Upper lobe of right lung (tissue), 1 donor: Measurements from ENCODE around the gene OIP5. TPM values are rescaled to one million over a fixed set of nuclear protein-coding genes. Genes with fewer than 3 reads are reported as not detected.
"Not testable (repeated sequence)": the region's sequence is repeated elsewhere in the genome, so short reads cannot be mapped to it uniquely, and the experiment has no call there.

ENCODE experiments used
- ATAC-seq: fragments of 200-7000 bp; cut with Tn5 transposase; one replicate; pipeline ENCODE4 v1.9.1; 2020; ENCODE audit warnings: mild to moderate bottlenecking, moderate library complexity
- DNase-seq: peaks from one replicate; pipeline ENCODE4 v3.0.0-alpha.2; 2020
- H3K27ac ChIP-seq: fragments of 200-600 bp; one replicate; pipeline ENCODE4 v1.8.0; 2022
- H3K27me3 ChIP-seq: fragments of 200-600 bp; one replicate; pipeline ENCODE4 v1.8.0; 2022; ENCODE audit warnings: mild to moderate bottlenecking
- H3K36me3 ChIP-seq: fragments of 200-600 bp; one replicate; pipeline ENCODE4 v1.8.0; 2022
- H3K4me1 ChIP-seq: fragments of 200-600 bp; one replicate; pipeline ENCODE4 v1.8.0; 2022
- H3K4me3 ChIP-seq: fragments of 200-600 bp; one replicate; pipeline ENCODE4 v1.8.0; 2022; ENCODE audit warnings: mild to moderate bottlenecking
- H3K9me3 ChIP-seq: fragments of 200-600 bp; one replicate; pipeline ENCODE4 v1.8.0; 2022
- intact Hi-C: fragments of 100-400 bp; cut with DNase I; formaldehyde crosslinking; loops from one replicate; pipeline ENCODE4 v1.11.0; 2022
- total RNA-seq: library from RNA; stranded (reverse); fragmentation: NEBNext Ultra II Directional; extraction: Animal tissue kit (Norgen Biotek cat#: 25700); gene quantifications from one replicate; pipeline ENCODE4 v1.2.1, GENCODE V29; 2021
- TF ChIP-seq, protein P1 (sequence below): fragments of 200-600 bp; IDR thresholded peaks from one replicate; pipeline ENCODE4 v1.8.0; 2022; ENCODE audit warnings: antibody characterized with exemption
- donor health status: DM: no; HTN: yes; CAD: no; lungs with severe emphysema.

Gene OIP5
- total RNA-seq, 1 donor from 2014 or later, result 0.55 TPM

- TF ChIP-seq, protein P1, sequence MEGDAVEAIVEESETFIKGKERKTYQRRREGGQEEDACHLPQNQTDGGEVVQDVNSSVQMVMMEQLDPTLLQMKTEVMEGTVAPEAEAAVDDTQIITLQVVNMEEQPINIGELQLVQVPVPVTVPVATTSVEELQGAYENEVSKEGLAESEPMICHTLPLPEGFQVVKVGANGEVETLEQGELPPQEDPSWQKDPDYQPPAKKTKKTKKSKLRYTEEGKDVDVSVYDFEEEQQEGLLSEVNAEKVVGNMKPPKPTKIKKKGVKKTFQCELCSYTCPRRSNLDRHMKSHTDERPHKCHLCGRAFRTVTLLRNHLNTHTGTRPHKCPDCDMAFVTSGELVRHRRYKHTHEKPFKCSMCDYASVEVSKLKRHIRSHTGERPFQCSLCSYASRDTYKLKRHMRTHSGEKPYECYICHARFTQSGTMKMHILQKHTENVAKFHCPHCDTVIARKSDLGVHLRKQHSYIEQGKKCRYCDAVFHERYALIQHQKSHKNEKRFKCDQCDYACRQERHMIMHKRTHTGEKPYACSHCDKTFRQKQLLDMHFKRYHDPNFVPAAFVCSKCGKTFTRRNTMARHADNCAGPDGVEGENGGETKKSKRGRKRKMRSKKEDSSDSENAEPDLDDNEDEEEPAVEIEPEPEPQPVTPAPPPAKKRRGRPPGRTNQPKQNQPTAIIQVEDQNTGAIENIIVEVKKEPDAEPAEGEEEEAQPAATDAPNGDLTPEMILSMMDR, result no peak
- H3K27ac ChIP-seq, result no peak overlapping the region
- H3K36me3 ChIP-seq, result peaks cover 55% of the 10 kb centered on the region
- ATAC-seq (no peak), DNase-seq (no peak)
- H3K9me3 ChIP-seq, result no peaks in the 10 kb centered on the region
- intact Hi-C loops, result no loop called here
- H3K27me3 ChIP-seq, result no peaks in the 10 kb centered on the region
- peaks cover 36% of the 10 kb centered on the region for H3K4me1 ChIP-seq
- H3K4me3 ChIP-seq, result no peak overlapping the region
Measured at GRCh38 chr15:41262571-41262970, 69.8 kb downstream of the OIP5 start.

DNA sequence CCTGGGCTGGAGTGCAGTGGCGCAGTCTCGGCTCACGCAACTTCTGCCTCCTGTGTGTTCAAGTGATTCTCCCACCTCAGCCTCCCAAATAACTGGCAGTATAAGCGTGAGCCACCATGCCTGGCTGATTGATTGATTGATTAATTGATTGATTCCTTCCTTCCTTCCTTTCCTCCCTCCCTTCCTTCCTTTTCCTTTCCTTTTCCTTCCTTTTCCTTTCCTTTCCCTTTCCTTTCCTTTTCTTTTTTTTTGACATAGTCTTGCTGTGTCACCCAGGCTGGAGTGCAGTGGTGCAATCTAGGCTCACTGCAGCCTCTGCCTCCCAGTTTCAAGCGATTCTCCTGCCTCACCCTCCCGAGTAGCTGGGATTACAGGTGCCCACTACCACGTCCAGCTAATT lies 71.5 kb downstream of the OIP5 start:
- intact Hi-C loops, H3K27ac ChIP-seq, H3K9me3 ChIP-seq, ATAC-seq, DNase-seq, H3K4me3 ChIP-seq, H3K27me3 ChIP-seq: not testable (repeated sequence)
- Histone ChIP-seq H3K36me3 (peaks cover 55% of the 10 kb centered on the region), H3K4me1 (peaks cover 44% of the 10 kb centered on the region)

GRCh38 chr15:41259546-41260189 lies 72.7 kb downstream of the OIP5 start:
- TF ChIP-seq, protein P1, result no peak
- no peak for DNase-seq
- Histone ChIP-seq H3K27ac (peak overlapping the region; percentile 55), H3K4me1 (peaks cover 49% of the 10 kb centered on the region), H3K27me3 (no peaks in the 10 kb centered on the region), H3K9me3 (no peaks in the 10 kb centered on the region), H3K36me3 (peaks cover 43% of the 10 kb centered on the region), H3K4me3 (no peak overlapping the region)
- intact Hi-C loops, result no loop called here
- no peak for ATAC-seq

Other genes starting within 250 kb of the OIP5 start
- 35.6 TPM for gene INO80, start 216.3 kb downstream of the OIP5 start, total RNA-seq
- not detected for gene EXD1, start 101.8 kb downstream of the OIP5 start, total RNA-seq
- 175 TPM for gene CHP1, start 101.3 kb downstream of the OIP5 start, total RNA-seq
- gene NUSAP1, start 290 bp upstream of the OIP5 start, total RNA-seq, result 6.7 TPM
- gene NDUFAF1, start 69.9 kb upstream of the OIP5 start, total RNA-seq, result 15.3 TPM
- gene RTF1, start 84.5 kb upstream of the OIP5 start, total RNA-seq, result 27.1 TPM
- 0.67 TPM for gene ITPKA, start 161.3 kb upstream of the OIP5 start, total RNA-seq
- 15.1 TPM for gene LTK, start 181.2 kb upstream of the OIP5 start, total RNA-seq
- gene RPAP1, start 211.7 kb upstream of the OIP5 start, total RNA-seq, result 24.9 TPM
- gene TYRO3, start 226.6 kb upstream of the OIP5 start, total RNA-seq, result 22.6 TPM